ENCODE measurements around the gene SPATA31C1. TPM values are rescaled to one million over a fixed set of nuclear protein-coding genes. Genes with fewer than 3 reads are reported as not detected.
"Not testable (repeated sequence)": the region's sequence is repeated elsewhere in the genome, so short reads cannot be mapped to it uniquely, and the experiment has no call there.

Gene SPATA31C1
- total and polyA plus RNA-seq, 2 experiments from 2014 or later: not detected

DNA sequence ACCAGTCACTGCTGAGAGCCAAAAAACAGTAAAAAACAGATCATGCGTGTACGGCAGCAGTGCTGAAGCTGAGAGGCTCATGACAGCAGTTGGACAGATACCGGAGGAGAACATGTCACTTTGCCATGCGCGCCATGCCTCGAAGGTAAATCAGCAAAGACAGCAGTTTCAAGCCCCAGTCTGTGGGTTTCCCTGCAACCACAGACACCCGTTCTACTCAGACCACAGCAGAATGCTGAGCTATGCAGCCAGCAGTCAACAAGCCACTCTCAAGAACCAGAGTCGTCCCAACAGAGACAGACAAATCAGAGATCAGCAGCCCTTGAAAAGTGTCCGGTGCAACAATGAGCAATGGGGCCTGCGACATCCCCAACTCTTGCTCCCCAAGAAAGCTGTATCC lies 5.2 kb downstream of the SPATA31C1 start:
- H3K79me2 ChIP-seq (ENCODE audit: insufficient read depth); in situ Hi-C loops (cut with MboI); H3K27me3 ChIP-seq (replicated peaks; ENCODE audit: insufficient read depth); H3K27ac ChIP-seq; H3F3A ChIP-seq (ENCODE audit: insufficient read depth); H4K20me1 ChIP-seq (ENCODE audit: insufficient read depth); H3K36me3 ChIP-seq (ENCODE audit: low read depth); H3K9me2 ChIP-seq (ENCODE audit: insufficient read depth); H3K9me3 ChIP-seq (ENCODE audit: low read depth); H3K4me3 ChIP-seq; H3K9ac ChIP-seq; H2AFZ ChIP-seq; H3K4me2 ChIP-seq (ENCODE audit: unreplicated experiment); H3K4me1 ChIP-seq (ENCODE audit: insufficient read depth): not testable (repeated sequence)
- 18 to 27% methylated on average over 10 of the region's 10 CpGs for WGBS, 2 experiments (ENCODE audit: low coverage in 1 of 2, low lambda C conversion rate in 2 of 2, missing lambda C conversion rate in 2 of 2)
- DNase-seq: peak; percentile 8

DNA sequence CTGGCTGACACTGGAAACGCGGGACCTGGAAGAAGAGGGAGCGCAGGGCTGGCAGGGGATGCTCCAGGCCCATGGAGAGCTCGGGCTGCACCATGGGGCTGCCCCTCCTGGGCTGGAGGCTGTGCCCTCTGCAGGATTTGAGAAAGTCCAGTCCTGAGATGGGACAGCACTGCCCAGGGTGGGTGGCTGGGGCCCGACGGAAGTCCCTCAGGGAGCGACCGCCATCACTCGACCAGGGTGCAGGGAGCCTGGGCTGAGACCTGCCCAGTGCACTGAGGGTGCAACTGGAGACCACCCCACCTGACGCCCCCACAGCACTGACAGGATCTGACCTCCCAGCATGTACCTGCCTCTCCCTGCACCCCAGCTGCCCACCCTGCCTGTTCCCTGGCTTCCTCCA lies 7.1 kb downstream of the SPATA31C1 start:
- H3K27ac ChIP-seq; H3K4me1 ChIP-seq (ENCODE audit: insufficient read depth); H3K79me2 ChIP-seq (ENCODE audit: insufficient read depth); H2AFZ ChIP-seq; H3K9me3 ChIP-seq (ENCODE audit: low read depth); H3K9me2 ChIP-seq (ENCODE audit: insufficient read depth); in situ Hi-C loops (cut with MboI); H3K9ac ChIP-seq; H4K20me1 ChIP-seq (ENCODE audit: insufficient read depth); H3K4me2 ChIP-seq (ENCODE audit: unreplicated experiment); H3K4me3 ChIP-seq; H3F3A ChIP-seq (ENCODE audit: insufficient read depth); DNase-seq; H3K27me3 ChIP-seq (replicated peaks; ENCODE audit: insufficient read depth); H3K36me3 ChIP-seq (ENCODE audit: low read depth): not testable (repeated sequence)
- 90 to 97% methylated on average over 5 to 10 of the region's 10 CpGs for WGBS, 2 experiments (ENCODE audit: low coverage in 1 of 2, low lambda C conversion rate in 2 of 2, missing lambda C conversion rate in 2 of 2)

- H3K36me3 ChIP-seq (ENCODE audit: low read depth); H3K27me3 ChIP-seq (replicated peaks; ENCODE audit: insufficient read depth); H3K27ac ChIP-seq; H3K4me3 ChIP-seq; H3K4me1 ChIP-seq (ENCODE audit: insufficient read depth); H3F3A ChIP-seq (ENCODE audit: insufficient read depth); in situ Hi-C loops (cut with MboI); H3K9ac ChIP-seq; H2AFZ ChIP-seq; DNase-seq; H4K20me1 ChIP-seq (ENCODE audit: insufficient read depth); H3K9me3 ChIP-seq (ENCODE audit: low read depth); H3K9me2 ChIP-seq (ENCODE audit: insufficient read depth); H3K79me2 ChIP-seq (ENCODE audit: insufficient read depth); H3K4me2 ChIP-seq (ENCODE audit: unreplicated experiment): not testable (repeated sequence)
These were observed 11.4 kb downstream of the SPATA31C1 start for GRCh38 chr9:87929152-87929551.

GRCh38 chr9:87934444-87934843 lies 16.7 kb downstream of the SPATA31C1 start:
- H3K27ac ChIP-seq; in situ Hi-C loops (cut with MboI): not testable (repeated sequence)
- 86% methylated on average over 7 of the region's 7 CpGs for WGBS, 2 experiments (ENCODE audit: low coverage in 1 of 2, low lambda C conversion rate in 2 of 2, missing lambda C conversion rate in 2 of 2)

DNA sequence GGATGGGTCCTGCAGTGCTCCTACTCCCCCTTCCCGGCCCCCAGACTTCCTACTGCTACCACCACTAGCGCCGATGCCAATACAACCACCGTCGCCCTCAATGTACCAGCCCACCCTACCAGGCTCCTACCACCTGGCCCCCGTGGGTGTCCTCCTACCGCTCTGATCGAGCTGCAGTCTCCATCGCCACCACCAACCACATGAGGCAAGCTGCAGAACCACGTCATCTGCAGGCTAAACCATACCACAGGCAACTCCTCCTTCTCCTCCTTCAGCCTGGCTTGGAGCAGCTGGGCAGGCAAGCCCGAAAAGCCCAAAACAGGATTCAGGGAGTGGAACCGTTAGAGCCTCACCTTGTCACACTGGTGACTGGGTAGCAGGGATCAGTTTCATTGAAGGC lies 19.6 kb downstream of the SPATA31C1 start:
- H3K27ac ChIP-seq; H3K9ac ChIP-seq; in situ Hi-C loops (cut with MboI); H4K20me1 ChIP-seq (ENCODE audit: insufficient read depth); H2AFZ ChIP-seq; DNase-seq; H3K9me2 ChIP-seq (ENCODE audit: insufficient read depth); H3K4me1 ChIP-seq (ENCODE audit: insufficient read depth); H3F3A ChIP-seq (ENCODE audit: insufficient read depth); H3K9me3 ChIP-seq (ENCODE audit: low read depth); H3K4me3 ChIP-seq; H3K36me3 ChIP-seq (ENCODE audit: low read depth); H3K79me2 ChIP-seq (ENCODE audit: insufficient read depth); H3K27me3 ChIP-seq (replicated peaks; ENCODE audit: insufficient read depth); H3K4me2 ChIP-seq (ENCODE audit: unreplicated experiment): not testable (repeated sequence)
- WGBS, 2 experiments (ENCODE audit: low coverage in 1 of 2, low lambda C conversion rate in 2 of 2, missing lambda C conversion rate in 2 of 2): 71 to 79% methylated on average over 9 to 12 of the region's 12 CpGs

More at GRCh38 chr9:87934444-87934843, 16.7 kb downstream of the SPATA31C1 start:
- not testable (repeated sequence) for H3K36me3 ChIP-seq (ENCODE audit: low read depth); H3K4me3 ChIP-seq; H3K9me2 ChIP-seq (ENCODE audit: insufficient read depth); H3K9me3 ChIP-seq (ENCODE audit: low read depth); H3K79me2 ChIP-seq (ENCODE audit: insufficient read depth); H2AFZ ChIP-seq; H3K27me3 ChIP-seq (replicated peaks; ENCODE audit: insufficient read depth); H3K4me1 ChIP-seq (ENCODE audit: insufficient read depth); H3K4me2 ChIP-seq (ENCODE audit: unreplicated experiment); H3F3A ChIP-seq (ENCODE audit: insufficient read depth); DNase-seq; H3K9ac ChIP-seq; H4K20me1 ChIP-seq (ENCODE audit: insufficient read depth)

- H2AFZ ChIP-seq; H3K9me2 ChIP-seq (ENCODE audit: insufficient read depth); H3K79me2 ChIP-seq (ENCODE audit: insufficient read depth); H3K9ac ChIP-seq; H3K27ac ChIP-seq; H3K4me3 ChIP-seq; DNase-seq; H3K4me1 ChIP-seq (ENCODE audit: insufficient read depth); H4K20me1 ChIP-seq (ENCODE audit: insufficient read depth); in situ Hi-C loops (cut with MboI); H3K27me3 ChIP-seq (replicated peaks; ENCODE audit: insufficient read depth); H3F3A ChIP-seq (ENCODE audit: insufficient read depth); H3K36me3 ChIP-seq (ENCODE audit: low read depth); H3K4me2 ChIP-seq (ENCODE audit: unreplicated experiment); H3K9me3 ChIP-seq (ENCODE audit: low read depth): not testable (repeated sequence)
- 64 to 66% methylated on average over 9 of the region's 9 CpGs for WGBS, 2 experiments (ENCODE audit: low coverage in 1 of 2, low lambda C conversion rate in 2 of 2, missing lambda C conversion rate in 2 of 2)
These were observed 20.2 kb downstream of the SPATA31C1 start for GRCh38 chr9:87937918-87938317.

DNA sequence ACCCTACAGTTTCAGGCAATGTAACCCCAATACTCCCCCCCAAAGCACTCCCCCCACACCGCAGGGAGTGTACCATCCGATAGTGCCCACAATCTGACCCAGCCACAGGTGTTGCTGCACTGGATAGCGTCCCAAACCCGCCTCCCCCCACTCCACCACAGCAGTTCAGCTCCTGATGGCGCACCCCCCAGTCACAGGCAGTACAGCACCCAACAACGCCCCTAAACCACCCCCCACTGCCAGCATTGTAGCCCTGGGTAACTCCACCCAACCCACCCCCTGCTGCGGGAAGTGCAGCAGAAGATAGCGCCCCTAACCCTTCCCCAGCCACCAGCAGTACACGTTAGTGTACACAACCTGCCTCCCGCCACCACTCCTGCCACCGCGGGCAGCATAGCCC lies 20.6 kb downstream of the SPATA31C1 start:
- H3K36me3 ChIP-seq (ENCODE audit: low read depth); in situ Hi-C loops (cut with MboI): not testable (repeated sequence)

DNA sequence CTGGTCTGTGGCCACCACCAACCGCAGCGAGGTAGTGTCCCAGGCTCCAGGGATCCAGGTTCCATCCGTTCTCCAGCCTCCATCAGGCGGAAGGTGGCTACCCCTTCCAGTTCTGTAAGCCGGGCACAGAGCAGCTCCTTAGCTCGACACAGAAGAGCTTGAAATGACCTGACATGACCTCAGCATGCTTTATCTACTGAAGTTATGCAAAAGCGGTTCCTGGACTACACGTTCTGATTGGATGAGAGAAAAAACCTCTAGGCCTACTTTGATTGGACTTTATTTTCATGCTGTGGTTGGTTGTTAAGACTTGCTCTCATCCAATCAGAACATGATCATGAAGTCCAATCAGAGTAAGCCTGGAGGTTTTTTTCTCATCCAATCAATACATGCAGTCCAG lies 21.3 kb downstream of the SPATA31C1 start:
- H3K4me2 ChIP-seq (ENCODE audit: unreplicated experiment); in situ Hi-C loops (cut with MboI); H2AFZ ChIP-seq; H3K9me2 ChIP-seq (ENCODE audit: insufficient read depth); DNase-seq; H3K4me3 ChIP-seq; H3K27ac ChIP-seq; H4K20me1 ChIP-seq (ENCODE audit: insufficient read depth); H3K79me2 ChIP-seq (ENCODE audit: insufficient read depth); H3K36me3 ChIP-seq (ENCODE audit: low read depth); H3K4me1 ChIP-seq (ENCODE audit: insufficient read depth); H3K27me3 ChIP-seq (replicated peaks; ENCODE audit: insufficient read depth); H3F3A ChIP-seq (ENCODE audit: insufficient read depth); H3K9ac ChIP-seq; H3K9me3 ChIP-seq (ENCODE audit: low read depth): not testable (repeated sequence)
- WGBS, 2 experiments (ENCODE audit: low coverage in 1 of 2, low lambda C conversion rate in 2 of 2, missing lambda C conversion rate in 2 of 2): 89 to 93% methylated on average over 8 of the region's 8 CpGs

More for the DNA sequence above, 20.6 kb downstream of the SPATA31C1 start:
- 70 to 74% methylated on average over 2 to 12 of the region's 12 CpGs for WGBS, 2 experiments (ENCODE audit: low coverage in 1 of 2, low lambda C conversion rate in 2 of 2, missing lambda C conversion rate in 2 of 2)
- not testable (repeated sequence) for H2AFZ ChIP-seq; H3K9me2 ChIP-seq (ENCODE audit: insufficient read depth); H3F3A ChIP-seq (ENCODE audit: insufficient read depth); DNase-seq; H3K4me3 ChIP-seq; H3K9me3 ChIP-seq (ENCODE audit: low read depth); H3K27ac ChIP-seq; H3K4me2 ChIP-seq (ENCODE audit: unreplicated experiment); H4K20me1 ChIP-seq (ENCODE audit: insufficient read depth); H3K27me3 ChIP-seq (replicated peaks; ENCODE audit: insufficient read depth); H3K9ac ChIP-seq; H3K4me1 ChIP-seq (ENCODE audit: insufficient read depth); H3K79me2 ChIP-seq (ENCODE audit: insufficient read depth)
